Spleen (tissue), 11 donors: ENCODE data around the gene SLC8B1. TPM values are rescaled to one million over a fixed set of nuclear protein-coding genes. Genes with fewer than 3 reads are reported as not detected.

ENCODE experiments used
- DNase-seq: peaks from one replicate; pipeline ENCODE4 v3.0.0-alpha.2; 2020
- H3K27ac ChIP-seq, 8 donors: fragments of 200-600 bp; sonication (generic) in 7 of 8; 1 replicate in 4 of 8; 2 replicates in 4 of 8; pipeline versions ENCODE4 v1.5.0 to v1.8.0; 2016 to 2021; ENCODE audit warnings: inconsistent platforms in 4 of 8, mild to moderate bottlenecking in 4 of 8, moderate library complexity in 1 of 8
- H3K27me3 ChIP-seq, 7 donors: fragments of 200-600 bp; sonication (generic) in 6 of 7; replicated peaks in 1 of 7; 1 replicate in 4 of 7; 2 replicates in 3 of 7; pipeline versions ENCODE4 v1.5.0 to v1.8.0; 2016 to 2021; ENCODE audit warnings: inconsistent platforms in 3 of 7, mild to moderate bottlenecking in 1 of 7
- H3K36me3 ChIP-seq, 6 donors: fragments of 200-600 bp; sonication (generic) in 5 of 6; 1 replicate in 4 of 6; 2 replicates in 2 of 6; pipeline versions ENCODE4 v1.5.0 to v1.8.0; 2016 to 2021; ENCODE audit warnings: inconsistent platforms in 2 of 6
- H3K4me1 ChIP-seq, 6 donors: fragments of 200-600 bp; sonication (generic) in 5 of 6; 1 replicate in 3 of 6; 2 replicates in 3 of 6; pipeline versions ENCODE4 v1.5.0 to v1.8.0; 2016 to 2021; ENCODE audit warnings: inconsistent platforms in 3 of 6
- H3K4me3 ChIP-seq, 8 donors: fragments of 200-600 bp; sonication (generic) in 7 of 8; 1 replicate in 4 of 8; 2 replicates in 4 of 8; pipeline versions ENCODE4 v1.5.0 to v1.8.0; 2016 to 2021; ENCODE audit warnings: inconsistent platforms in 4 of 8, mild to moderate bottlenecking in 4 of 8, moderate library complexity in 2 of 8
- H3K9me3 ChIP-seq, 8 donors: fragments of 200-600 bp; sonication (generic) in 7 of 8; 1 replicate in 4 of 8; 2 replicates in 4 of 8; pipeline versions ENCODE4 v1.5.0 to v1.8.0; 2016 to 2021; ENCODE audit warnings: inconsistent platforms in 4 of 8
- POLR2A ChIP-seq, 3 donors: fragments of 450-650 bp; IDR thresholded peaks; one replicate each; pipeline ENCODE4 v1.5.1; 2017; ENCODE audit warnings: antibody characterized with exemption in 3 of 3, mild to moderate bottlenecking in 1 of 3
- POLR2AphosphoS5 ChIP-seq, 3 donors: sonication (generic); formaldehyde crosslinking; IDR thresholded peaks; one replicate each; pipeline ENCODE4 v1.5.1; 2017; ENCODE audit warnings: antibody characterized with exemption in 3 of 3
- WGBS, 5 donors: extraction: QIAGEN DNeasy Blood & Tissue Kit in 3 of 5; methylation state at CpG; one replicate each; pipeline versions ENCODE4 v1.1.5 to v1.1.7; 2013 to 2018; 5-methylcytosine and 5-hydroxymethylcytosine counted together
- intact Hi-C: fragments of 100-400 bp; cut with DNase I; formaldehyde crosslinking; loops from one replicate; pipeline ENCODE4 v1.15.0; 2023; ENCODE audit warnings: low total_unique reads
- polyA plus RNA-seq, 3 donors: library from polyadenylated mRNA; stranded (reverse); fragments of 200-250 nt; gene quantifications; one replicate each; pipeline ENCODE4 v1.2.1, GENCODE V29; 2013
- total RNA-seq, 7 donors: library from RNA; depleted of rRNA in 3 of 7; stranded (reverse); fragments of >200 nt in 3 of 7; fragmentation: NEBNext Ultra II Directional in 4 of 7; extraction: Animal tissue kit (Norgen Biotek cat#: 25700) in 4 of 7; gene quantifications; one replicate each; pipeline versions ENCODE4 v1.1.0 to v1.2.1, GENCODE V29; 2016 to 2021
- TF ChIP-seq, protein P1 (sequence below), 11 experiments: fragments of 200-600 bp in 7 of 11; fragments of 450-650 bp in 4 of 11; sonication (generic) in 4 of 11; IDR thresholded peaks in 8 of 11; conservative IDR thresholded peaks in 3 of 11; 1 replicate in 7 of 11; 2 replicates in 4 of 11; pipeline versions ENCODE4 v1.4.0 to v1.8.0; 2016 to 2021; ENCODE audit warnings: antibody characterized with exemption in 11 of 11, inconsistent platforms in 4 of 11, mild to moderate bottlenecking in 1 of 11
- donor health status: healthy with polysubstance abuse.
- donor health status: DM: no; HTN: no; CAD: no; lungs with moderate emphysema.
- donor health status: DM: no; HTN: no; CAD: no.
- donor health status: Bipolar disorder and iron deficiency.
- donor health status: healthy.
- donor health status: DM: no; HTN: no; CAD: no.
- donor health status: DM: yes; HTN: yes; CAD: no.

SLC8B1 gene
- total and polyA plus RNA-seq, 10 donors = 15.0 to 126 (median 71.1) TPM

- H3K4me1 ChIP-seq = peaks cover 0 to 7% (median 0%) of the 10 kb centered on the region in 6 donors
- peaks cover 0 to 8% (median 0%) of the 10 kb centered on the region in 8 donors for H3K9me3 ChIP-seq
- DNase-seq = no peak
- 94 to 99% (median 96%) methylated on average over 4 of the region's 4 CpGs for WGBS, 5 donors
- H3K36me3 ChIP-seq = peaks cover 0 to 100% (median 85%) of the 10 kb centered on the region in 6 donors
- intact Hi-C loops = no loop called here
- no peak for TF ChIP-seq POLR2AphosphoS5 (IDR thresholded peaks at IDR 0.05)
- TF ChIP-seq, protein P1, sequence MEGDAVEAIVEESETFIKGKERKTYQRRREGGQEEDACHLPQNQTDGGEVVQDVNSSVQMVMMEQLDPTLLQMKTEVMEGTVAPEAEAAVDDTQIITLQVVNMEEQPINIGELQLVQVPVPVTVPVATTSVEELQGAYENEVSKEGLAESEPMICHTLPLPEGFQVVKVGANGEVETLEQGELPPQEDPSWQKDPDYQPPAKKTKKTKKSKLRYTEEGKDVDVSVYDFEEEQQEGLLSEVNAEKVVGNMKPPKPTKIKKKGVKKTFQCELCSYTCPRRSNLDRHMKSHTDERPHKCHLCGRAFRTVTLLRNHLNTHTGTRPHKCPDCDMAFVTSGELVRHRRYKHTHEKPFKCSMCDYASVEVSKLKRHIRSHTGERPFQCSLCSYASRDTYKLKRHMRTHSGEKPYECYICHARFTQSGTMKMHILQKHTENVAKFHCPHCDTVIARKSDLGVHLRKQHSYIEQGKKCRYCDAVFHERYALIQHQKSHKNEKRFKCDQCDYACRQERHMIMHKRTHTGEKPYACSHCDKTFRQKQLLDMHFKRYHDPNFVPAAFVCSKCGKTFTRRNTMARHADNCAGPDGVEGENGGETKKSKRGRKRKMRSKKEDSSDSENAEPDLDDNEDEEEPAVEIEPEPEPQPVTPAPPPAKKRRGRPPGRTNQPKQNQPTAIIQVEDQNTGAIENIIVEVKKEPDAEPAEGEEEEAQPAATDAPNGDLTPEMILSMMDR (IDR thresholded peaks at IDR 0.05 in 8 of 11, conservative IDR thresholded peaks at IDR 0.05 in 3 of 11) = no peak
- no peak for TF ChIP-seq POLR2A (IDR thresholded peaks at IDR 0.05)
- no peak overlapping the region for H3K27ac ChIP-seq
- no peaks in the 10 kb centered on the region for H3K27me3 ChIP-seq
- no peak overlapping the region for H3K4me3 ChIP-seq
These were observed 16.8 kb downstream of the SLC8B1 start for GRCh38 chr12:113318046-113318656.

- WGBS, 5 donors = 93 to 95% (median 95%) methylated on average over 6 of the region's 6 CpGs
- H3K9me3 ChIP-seq = peaks cover 0 to 8% (median 0%) of the 10 kb centered on the region in 8 donors
- intact Hi-C loops = no loop called here
- no peak for DNase-seq
- TF ChIP-seq POLR2AphosphoS5 (IDR thresholded peaks at IDR 0.05) = no peak
- TF ChIP-seq, protein P1 (IDR thresholded peaks at IDR 0.05 in 8 of 11, conservative IDR thresholded peaks at IDR 0.05 in 3 of 11) = no peak
- no peak for TF ChIP-seq POLR2A (IDR thresholded peaks at IDR 0.05)
- no peaks in the 10 kb centered on the region for H3K4me1 ChIP-seq
- H3K27ac ChIP-seq = no peak overlapping the region
- no peaks in the 10 kb centered on the region for H3K27me3 ChIP-seq
- peaks cover 0 to 100% (median 93%) of the 10 kb centered on the region in 6 donors for H3K36me3 ChIP-seq
- no peak overlapping the region for H3K4me3 ChIP-seq
These were observed 17.8 kb downstream of the SLC8B1 start for GRCh38 chr12:113317122-113317521.

- intact Hi-C loops = no loop called here
- peaks cover 0 to 100% (median 98%) of the 10 kb centered on the region in 6 donors for H3K36me3 ChIP-seq
- no peaks in the 10 kb centered on the region for H3K27me3 ChIP-seq
These were observed 18.8 kb downstream of the SLC8B1 start for GRCh38 chr12:113316155-113316554.

DNA sequence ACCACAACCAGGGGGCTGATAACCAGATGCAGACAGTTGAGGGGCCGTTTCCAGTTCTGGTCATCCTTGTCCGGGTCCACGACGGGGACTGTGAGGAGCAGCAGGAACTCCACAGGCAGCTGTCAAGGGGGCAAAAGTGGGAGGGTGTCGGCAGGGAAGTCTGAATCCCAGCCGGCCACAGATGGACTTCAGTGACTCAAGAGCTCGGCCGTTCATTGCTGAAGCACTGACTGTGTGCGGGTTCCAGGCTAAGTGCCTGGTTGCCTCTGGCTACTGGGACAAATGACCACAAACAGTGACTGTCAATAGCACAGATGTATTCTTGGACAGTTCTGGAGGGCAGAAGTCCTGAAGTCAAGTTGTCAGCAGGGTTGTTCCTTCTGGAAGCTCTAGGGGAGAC, 19.6 kb downstream of the SLC8B1 start:
- WGBS, 5 donors = 86 to 97% (median 90%) methylated on average over 8 to 9 of the region's 9 CpGs
- Histone ChIP-seq H3K36me3 (peaks cover 0 to 100% (median 98%) of the 10 kb centered on the region in 6 donors), H3K4me3 (no peak overlapping the region), H3K27ac (no peak overlapping the region), H3K27me3 (no peaks in the 10 kb centered on the region), H3K9me3 (no peaks in the 10 kb centered on the region), H3K4me1 (no peaks in the 10 kb centered on the region)
- no peak for DNase-seq
- TF ChIP-seq, protein P1 (IDR thresholded peaks at IDR 0.05 in 8 of 11, conservative IDR thresholded peaks at IDR 0.05 in 3 of 11) = no peak
- TF ChIP-seq POLR2A (IDR thresholded peaks at IDR 0.05) (no peak), POLR2AphosphoS5 (IDR thresholded peaks at IDR 0.05) (no peak)
- intact Hi-C loops = no loop called here

More at GRCh38 chr12:113316155-113316554, 18.8 kb downstream of the SLC8B1 start:
- Histone ChIP-seq H3K9me3 (no peaks in the 10 kb centered on the region), H3K4me1 (no peaks in the 10 kb centered on the region), H3K27ac (no peak overlapping the region), H3K4me3 (no peak overlapping the region)
- TF ChIP-seq POLR2AphosphoS5 (IDR thresholded peaks at IDR 0.05) (no peak), POLR2A (IDR thresholded peaks at IDR 0.05) (no peak)
- TF ChIP-seq, protein P1 (IDR thresholded peaks at IDR 0.05 in 8 of 11, conservative IDR thresholded peaks at IDR 0.05 in 3 of 11) = no peak
- no peak for DNase-seq
- 88 to 99% (median 96%) methylated on average over 7 of the region's 7 CpGs for WGBS, 5 donors
